MM.1S (cell line): ENCODE results near the gene NLRP6.

Source experiments
- CTCF ChIP-seq: fragments of 300-600 bp; sonication (generic); IDR thresholded peaks from 2 replicates; pipeline ENCODE4 v1.5.1; 2016; ENCODE audit warnings: antibody characterized with exemption, low read length, mixed read lengths
- EZH2 ChIP-seq: fragments of 300-600 bp; sonication (generic); optimal IDR thresholded peaks from 2 replicates; pipeline ENCODE3; 2017; ENCODE audit warnings: low read depth, mild to moderate bottlenecking, antibody characterized with exemption, low read length, mixed read lengths
- EZH2phosphoT487 ChIP-seq: fragments of 300-600 bp; sonication (generic); IDR thresholded peaks from 2 replicates; pipeline ENCODE4 v1.6.1; 2018; ENCODE audit warnings: antibody characterized with exemption, low read length

GRCh38 chr11:230431-230830, 47.8 kb upstream of the NLRP6 start:
- TF ChIP-seq CTCF (no peak), EZH2 (no peak), EZH2phosphoT487 (no peak)
